Upper lobe of left lung (tissue), 6 donors: ENCODE data around the gene VMP1. TPM values are rescaled to one million over a fixed set of nuclear protein-coding genes. Genes with fewer than 3 reads are reported as not detected.

Experiments used
- ATAC-seq, 2 donors: fragments of 200-7000 bp; cut with Tn5 transposase; one replicate each; pipeline ENCODE4 v1.9.1; 2022; ENCODE audit warnings: mild to moderate bottlenecking in 2 of 2, moderate library complexity in 2 of 2; ENCODE audit not compliant: low FRiP score in 2 of 2
- DNase-seq, 2 donors: peaks; one replicate each; pipeline ENCODE4 v3.0.0-alpha.2; 2019 to 2020
- H3K27ac ChIP-seq, 4 donors: fragments of 200-600 bp; sonication (generic); one replicate each; pipeline ENCODE4 v1.5.1; 2016 to 2019
- H3K27me3 ChIP-seq, 4 donors: fragments of 200-600 bp; sonication (generic); one replicate each; pipeline ENCODE4 v1.5.1; 2017 to 2019
- H3K36me3 ChIP-seq, 4 donors: fragments of 200-600 bp; sonication (generic); one replicate each; pipeline ENCODE4 v1.5.1; 2016 to 2019
- H3K4me1 ChIP-seq, 4 donors: fragments of 200-600 bp; sonication (generic); one replicate each; pipeline ENCODE4 v1.5.1; 2018 to 2019
- H3K4me3 ChIP-seq, 4 donors: fragments of 200-600 bp; sonication (generic); one replicate each; pipeline ENCODE4 v1.5.1; 2017 to 2019; ENCODE audit warnings: mild to moderate bottlenecking in 2 of 4, moderate library complexity in 1 of 4
- H3K9me3 ChIP-seq, 4 donors: fragments of 200-600 bp; sonication (generic); one replicate each; pipeline ENCODE4 v1.5.1; 2018 to 2019
- CTCF ChIP-seq, 6 experiments: fragments of 450-650 bp in 4 of 6; fragments of 200-600 bp in 2 of 6; sonication (generic) in 2 of 6; IDR thresholded peaks; one replicate each; pipeline ENCODE4 v1.5.1; 2016 to 2019; ENCODE audit warnings: antibody characterized with exemption in 6 of 6
- EP300 ChIP-seq, 4 donors: sonication (generic); formaldehyde crosslinking; IDR thresholded peaks; one replicate each; pipeline ENCODE4 v1.5.1; 2017; ENCODE audit warnings: antibody characterized with exemption in 4 of 4, control low read depth in 2 of 4
- POLR2A ChIP-seq, 4 donors: fragments of 450-650 bp; IDR thresholded peaks; one replicate each; pipeline ENCODE4 v1.5.1; 2016 to 2017; ENCODE audit warnings: antibody characterized with exemption in 4 of 4, mild to moderate bottlenecking in 2 of 4
- POLR2AphosphoS5 ChIP-seq, 2 donors: sonication (generic); formaldehyde crosslinking; IDR thresholded peaks; one replicate each; pipeline ENCODE4 v1.5.1; 2017; ENCODE audit warnings: antibody characterized with exemption in 2 of 2
- WGBS, 2 donors: methylation state at CpG; one replicate each; pipeline ENCODE4 v1.1.5; 2017 to 2018; 5-methylcytosine and 5-hydroxymethylcytosine counted together
- total RNA-seq, 6 donors: library from RNA; depleted of rRNA in 4 of 6; stranded (reverse); fragments of >200 nt in 4 of 6; gene quantifications; one replicate each; pipeline versions ENCODE4 v1.1.0 to v1.2.1, GENCODE V29; 2016 to 2021
- donor health status: DM: no; HTN: no; CAD: no; lungs with moderate emphysema.
- donor health status: DM: no; HTN: yes; CAD: no; lungs with severe emphysema.

The VMP1 gene
- total RNA-seq, 6 donors from 2014 or later: 124 to 246 (median 181) TPM

- WGBS, 2 donors: 92 to 98% methylated on average over 4 of the region's 4 CpGs
- DNase-seq: no peak
- Histone ChIP-seq H3K9me3 (no peaks in the 10 kb centered on the region), H3K27ac (no peak overlapping the region), H3K4me1 (peaks cover 19 to 33% (median 23%) of the 10 kb centered on the region in 4 donors), H3K36me3 (no peaks in the 10 kb centered on the region), H3K27me3 (no peaks in the 10 kb centered on the region), H3K4me3 (no peak overlapping the region)
- TF ChIP-seq CTCF (IDR thresholded peaks at IDR 0.05): no peak
- TF ChIP-seq POLR2AphosphoS5 (IDR thresholded peaks at IDR 0.05): no peak
- no peak for ATAC-seq
Observed at GRCh38 chr17:59722623-59723022, 15.2 kb downstream of the VMP1 start.

DNA sequence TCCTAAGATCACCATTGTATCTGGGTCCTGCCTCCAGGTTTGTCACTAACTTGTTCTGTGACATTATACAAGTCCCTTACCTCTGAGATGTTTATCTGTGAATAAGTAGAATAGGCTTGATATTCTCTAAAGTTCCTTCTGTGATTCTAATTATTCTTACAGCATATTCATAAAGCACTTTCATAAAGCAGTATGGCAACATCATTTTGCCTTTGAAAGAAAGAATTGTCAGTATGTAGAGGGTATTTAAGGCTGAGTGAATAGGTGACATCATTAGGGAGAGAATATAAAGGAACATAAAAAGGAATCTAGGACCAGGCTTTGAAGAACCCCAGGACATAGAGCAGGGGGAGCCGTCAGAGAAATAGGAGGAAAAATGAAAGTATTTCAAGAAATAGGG, 15.6 kb downstream of the VMP1 start:
- TF ChIP-seq POLR2A (IDR thresholded peaks at IDR 0.05) (no peak), POLR2AphosphoS5 (IDR thresholded peaks at IDR 0.05) (no peak), CTCF (IDR thresholded peaks at IDR 0.05) (no peak), EP300 (IDR thresholded peaks at IDR 0.05) (no peak)
- Histone ChIP-seq H3K4me1 (peaks cover 22 to 37% (median 25%) of the 10 kb centered on the region in 4 donors), H3K27ac (peak overlapping the region in 2 of 4 donors; percentile 67 to 80), H3K27me3 (no peaks in the 10 kb centered on the region), H3K9me3 (no peaks in the 10 kb centered on the region), H3K4me3 (no peak overlapping the region), H3K36me3 (no peaks in the 10 kb centered on the region)
- ATAC-seq (no peak), DNase-seq (no peak)
- 57 to 72% methylated on average over 1 of the region's 1 CpG for WGBS, 2 donors

DNA sequence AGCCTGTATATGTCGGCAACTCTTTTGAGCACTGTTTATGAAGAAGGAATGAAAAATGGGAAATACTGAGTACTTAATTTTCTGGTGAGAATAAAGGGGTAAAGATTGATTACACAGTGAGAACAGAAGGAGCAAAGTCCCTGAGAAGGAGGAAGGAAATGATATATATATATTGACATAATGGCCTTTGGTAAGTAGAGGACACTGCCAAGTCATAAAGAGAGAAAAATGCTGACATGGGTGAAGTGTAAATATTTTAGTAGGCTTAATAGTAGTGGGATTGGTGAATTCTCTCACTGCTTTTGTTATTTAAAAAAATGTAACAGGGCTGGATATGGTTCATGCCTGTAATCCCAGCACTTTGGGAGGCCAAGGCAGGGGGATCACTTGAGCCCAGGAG, 16.2 kb downstream of the VMP1 start:
- peak overlapping the region in 2 of 4 donors; percentile 67 to 80 for H3K27ac ChIP-seq
- no peak for TF ChIP-seq EP300 (IDR thresholded peaks at IDR 0.05)
- TF ChIP-seq CTCF (IDR thresholded peaks at IDR 0.05): no peak
- no peak for TF ChIP-seq POLR2AphosphoS5 (IDR thresholded peaks at IDR 0.05)
- TF ChIP-seq POLR2A (IDR thresholded peaks at IDR 0.05): no peak
- peak in 1 of 2 donors; percentile 42 for ATAC-seq
- WGBS, 2 donors: 66 to 76% methylated on average over 1 of the region's 1 CpG
- peaks cover 22 to 37% (median 26%) of the 10 kb centered on the region in 4 donors for H3K4me1 ChIP-seq
- H3K4me3 ChIP-seq: no peak overlapping the region
- no peaks in the 10 kb centered on the region for H3K9me3 ChIP-seq
- no peaks in the 10 kb centered on the region for H3K36me3 ChIP-seq
- no peaks in the 10 kb centered on the region for H3K27me3 ChIP-seq
- DNase-seq: no peak

- ATAC-seq (peak; percentile 62 to 78), DNase-seq (no peak)
- peak overlapping the region; percentile 40 to 80 (median 66) for H3K27ac ChIP-seq
- H3K4me1 ChIP-seq: peaks cover 22 to 34% (median 26%) of the 10 kb centered on the region in 4 donors
- H3K9me3 ChIP-seq: no peaks in the 10 kb centered on the region
- no peak overlapping the region for H3K4me3 ChIP-seq
- WGBS, 2 donors: 26 to 36% methylated on average over 2 of the region's 2 CpGs
- no peak for TF ChIP-seq POLR2A (IDR thresholded peaks at IDR 0.05)
- peak in 1 of 2 donors; percentile 56 for TF ChIP-seq POLR2AphosphoS5 (IDR thresholded peaks at IDR 0.05)
- no peak for TF ChIP-seq CTCF (IDR thresholded peaks at IDR 0.05)
- TF ChIP-seq EP300 (IDR thresholded peaks at IDR 0.05): peak in 2 of 4 donors; percentile 19 to 66
- H3K36me3 ChIP-seq: no peaks in the 10 kb centered on the region
- H3K27me3 ChIP-seq: no peaks in the 10 kb centered on the region
Observed at GRCh38 chr17:59725691-59726090, 18.2 kb downstream of the VMP1 start.

GRCh38 chr17:59727817-59728533, 20.5 kb downstream of the VMP1 start:
- Histone ChIP-seq H3K4me1 (peaks cover 22 to 41% (median 26%) of the 10 kb centered on the region in 4 donors), H3K27me3 (no peaks in the 10 kb centered on the region), H3K36me3 (peaks cover 0 to 4% (median 0%) of the 10 kb centered on the region in 4 donors), H3K27ac (peak overlapping the region in 1 of 4 donors; percentile 30), H3K4me3 (no peak overlapping the region), H3K9me3 (no peaks in the 10 kb centered on the region)
- ATAC-seq: no peak
- no peak for DNase-seq
- TF ChIP-seq CTCF (IDR thresholded peaks at IDR 0.05): no peak
- no peak for TF ChIP-seq EP300 (IDR thresholded peaks at IDR 0.05)
- no peak for TF ChIP-seq POLR2A (IDR thresholded peaks at IDR 0.05)
- TF ChIP-seq POLR2AphosphoS5 (IDR thresholded peaks at IDR 0.05): no peak
- WGBS, 2 donors: 98 to 100% methylated on average over 1 of the region's 1 CpG
